ENCODE results near the gene FOXRED2.

FOXRED2 gene

GRCh38 chr22:36481393-36482168, 25.3 kb downstream of the FOXRED2 start, which contains the start of gene TXN2:
Gene TXN2 (minus strand): TSS chr22:36481640. CDS start chr22:36480837, 803 bp downstream.
- no peak for TF ChIP-seq CTCF (IDR thresholded peaks at IDR 0.05; ENCODE audit: insufficient read depth, missing control alignments)
- FAIRE-seq (no peak), DNase-seq (ENCODE audit: insufficient read length, low spot score) (peak; percentile 49)

GRCh38 chr22:36480941-36481392, 25.9 kb downstream of the FOXRED2 start:
- no peak for TF ChIP-seq CTCF (IDR thresholded peaks at IDR 0.05; ENCODE audit: insufficient read depth, missing control alignments)
- DNase-seq (ENCODE audit: insufficient read length, low spot score): no peak
- no peak for FAIRE-seq

DNA sequence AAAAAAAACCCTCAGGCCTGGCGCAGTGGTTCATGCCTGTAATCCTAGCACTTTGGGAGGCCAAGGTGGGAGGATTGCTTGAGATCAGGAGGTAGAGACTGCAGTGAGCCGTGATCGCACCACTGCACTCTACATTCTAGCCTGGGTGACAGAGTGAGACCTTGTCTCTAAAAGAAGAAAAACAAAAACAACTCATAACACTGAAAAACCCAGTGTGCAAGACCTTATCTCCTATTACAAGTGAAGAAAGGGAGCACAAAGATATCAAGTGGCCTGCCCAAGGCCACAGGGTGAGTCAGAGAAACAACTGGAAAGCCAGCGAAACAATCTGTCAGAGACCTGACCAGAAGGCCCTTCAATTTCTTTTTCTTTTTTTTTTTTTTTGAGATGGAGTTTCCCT, 27.9 kb downstream of the FOXRED2 start:
- no peak for DNase-seq (ENCODE audit: insufficient read length, low spot score)
- no peak for TF ChIP-seq CTCF (IDR thresholded peaks at IDR 0.05; ENCODE audit: insufficient read depth, missing control alignments)
- no peak for FAIRE-seq

DNA sequence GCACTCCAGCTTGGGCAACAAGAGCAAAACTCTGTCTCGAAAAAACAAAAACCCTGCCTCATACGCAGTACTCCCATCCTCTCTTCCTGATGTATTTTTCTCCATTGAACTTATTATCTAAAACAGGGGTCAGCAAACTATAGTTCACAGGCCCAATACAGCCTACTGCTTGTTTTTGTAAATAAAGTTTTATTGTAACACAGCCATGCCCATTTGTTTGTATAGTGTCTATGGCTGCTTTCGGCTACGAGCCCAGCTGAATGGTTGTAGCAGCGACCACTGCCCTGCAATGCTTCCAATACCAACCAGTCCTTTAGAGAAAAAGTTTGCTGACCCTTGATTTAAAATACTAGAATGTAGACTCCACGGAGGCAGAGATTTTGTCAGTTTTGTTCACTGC, 31.5 kb downstream of the FOXRED2 start:
- TF ChIP-seq CTCF (IDR thresholded peaks at IDR 0.05; ENCODE audit: insufficient read depth, missing control alignments): no peak
- DNase-seq (ENCODE audit: insufficient read length, low spot score): no peak
- no peak for FAIRE-seq

GRCh38 chr22:36472689-36473088, 34.2 kb downstream of the FOXRED2 start:
- FAIRE-seq (no peak), DNase-seq (ENCODE audit: insufficient read length, low spot score) (no peak)
- TF ChIP-seq CTCF (IDR thresholded peaks at IDR 0.05; ENCODE audit: insufficient read depth, missing control alignments): no peak

- no peak for FAIRE-seq
- no peak for TF ChIP-seq CTCF (IDR thresholded peaks at IDR 0.05; ENCODE audit: insufficient read depth, missing control alignments)
- no peak for DNase-seq (ENCODE audit: insufficient read length, low spot score)
Observed at GRCh38 chr22:36471341-36471821, 35.5 kb downstream of the FOXRED2 start.

DNA sequence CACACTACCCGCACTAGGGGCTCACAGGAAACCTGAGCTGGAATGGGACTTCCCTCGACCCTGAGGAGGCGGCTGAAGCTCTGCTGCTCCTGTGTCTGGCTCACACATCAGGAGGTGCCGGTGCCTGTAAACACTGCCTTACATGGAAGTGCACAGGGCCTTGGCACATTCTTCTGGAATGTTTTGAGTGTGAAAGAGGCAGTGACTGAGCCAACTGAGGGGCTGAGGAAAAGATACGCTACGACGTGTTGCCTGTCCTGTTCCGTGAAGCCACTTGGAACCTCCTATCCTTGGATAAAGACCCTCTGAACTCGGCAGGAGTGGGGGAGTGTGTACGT, 35.9 kb downstream of the FOXRED2 start:
- TF ChIP-seq CTCF (IDR thresholded peaks at IDR 0.05; ENCODE audit: insufficient read depth, missing control alignments): no peak
- DNase-seq (ENCODE audit: insufficient read length, low spot score) (no peak), FAIRE-seq (no peak)

Data from D721Med (cell line).